ENCODE data around the gene CACNA1D. TPM values are rescaled to one million over a fixed set of nuclear protein-coding genes. Genes with fewer than 3 reads are reported as not detected.
"Not testable (repeated sequence)": the region's sequence is repeated elsewhere in the genome, so short reads cannot be mapped to it uniquely, and the experiment has no call there.

The CACNA1D gene
- total RNA-seq, 1 donor from 2014 or later: 11.6 TPM

GRCh38 chr3:53571264-53571663 is 76.9 kb downstream of the CACNA1D start:
- no peak for DNase-seq (ENCODE audit: low spot score)

DNA sequence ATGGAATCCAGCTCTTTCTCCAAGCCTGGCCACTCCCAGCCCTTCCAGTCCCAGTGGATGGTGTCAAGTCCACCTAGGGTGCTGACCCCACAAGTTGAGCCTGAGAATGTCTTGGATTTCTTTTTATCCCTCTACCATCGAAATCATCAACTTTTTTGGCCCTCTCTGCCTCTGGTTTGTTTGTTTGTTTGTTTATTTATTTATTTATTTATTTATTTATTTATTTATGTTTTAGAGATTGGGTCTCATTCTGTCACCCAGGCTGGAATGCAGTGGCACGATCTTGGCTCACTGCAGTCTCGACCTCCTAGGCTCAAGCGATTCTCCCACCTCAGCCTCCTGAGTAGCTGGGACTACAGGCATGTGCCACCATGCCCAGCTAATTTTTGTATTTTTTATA is 77.8 kb downstream of the CACNA1D start:
- not testable (repeated sequence) for DNase-seq (ENCODE audit: low spot score)

GRCh38 chr3:53577506-53577905 is 83.1 kb downstream of the CACNA1D start:
- DNase-seq (ENCODE audit: low spot score): peak; percentile 84

DNA sequence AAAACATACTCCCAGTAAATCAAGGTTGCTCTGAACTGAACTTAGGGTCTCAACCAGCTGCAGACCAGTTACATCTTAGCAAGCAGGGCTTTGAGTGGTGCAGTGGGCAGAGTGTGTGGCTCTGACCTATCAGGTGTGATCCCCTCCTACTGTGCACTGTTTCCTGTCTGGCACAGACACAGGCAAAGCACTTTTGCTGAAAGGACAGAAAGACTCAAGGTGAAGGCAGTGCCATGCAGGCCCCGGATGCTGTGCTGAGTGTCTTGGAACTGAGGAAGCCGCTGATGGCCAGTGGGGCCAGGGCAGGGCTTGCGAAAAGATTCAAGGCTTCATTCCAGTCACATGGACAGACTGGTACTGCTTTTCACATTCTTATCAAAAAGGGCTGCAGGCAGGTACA is 85.2 kb downstream of the CACNA1D start:
- no peak for DNase-seq (ENCODE audit: low spot score)

DNA sequence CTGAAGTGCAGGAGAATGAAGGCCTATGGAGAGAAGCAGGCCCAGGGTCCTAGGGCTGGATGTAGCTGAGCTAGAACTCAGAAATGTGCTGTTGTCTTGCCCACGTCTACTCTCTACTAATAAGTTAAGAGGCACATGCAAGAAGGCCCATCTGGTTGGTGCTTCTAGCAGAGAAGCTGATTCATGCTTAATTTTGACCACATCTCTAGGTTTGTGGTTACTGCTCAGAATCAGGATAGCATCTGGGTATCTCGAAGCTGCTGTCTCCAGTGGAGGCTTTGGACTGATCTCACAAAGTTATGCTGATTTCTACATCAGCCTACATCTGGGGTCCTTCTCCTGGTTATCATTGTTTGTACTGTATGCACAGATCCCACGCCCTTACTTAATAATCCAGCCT is 87.3 kb downstream of the CACNA1D start:
- no peak for DNase-seq (ENCODE audit: low spot score)

DNA sequence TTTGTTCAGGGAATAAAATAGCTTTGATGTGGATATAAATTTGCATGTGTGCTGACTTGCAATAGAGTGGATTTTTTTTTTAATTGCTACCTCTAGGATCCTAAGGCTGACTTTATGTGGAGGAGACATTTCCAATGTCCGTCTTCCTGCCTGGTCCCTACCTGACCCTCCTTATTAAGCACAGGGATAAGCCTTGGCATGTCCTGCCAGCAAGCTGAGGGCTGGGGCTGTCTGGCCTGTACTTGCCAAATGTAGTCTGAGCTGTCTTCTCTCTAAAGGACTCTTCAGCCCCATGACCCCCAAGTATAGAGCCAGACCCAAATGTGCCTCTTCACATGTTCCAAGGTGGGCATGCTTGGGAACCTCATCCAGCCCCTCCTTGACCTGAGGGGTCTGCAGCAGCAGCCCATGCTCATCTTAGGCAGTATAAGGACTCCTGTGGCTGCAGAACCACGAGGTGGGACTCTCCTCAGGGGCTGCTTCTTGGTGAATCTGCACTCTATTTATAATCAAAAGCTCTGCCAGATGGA is 88.8 kb downstream of the CACNA1D start:
- no peak for DNase-seq (ENCODE audit: low spot score)

- no peak for DNase-seq (ENCODE audit: low spot score)
Measured at GRCh38 chr3:53585049-53585448, 90.6 kb downstream of the CACNA1D start.

GRCh38 chr3:53585627-53586026 is 91.2 kb downstream of the CACNA1D start:
- no peak for DNase-seq (ENCODE audit: low spot score)

- no peak for DNase-seq (ENCODE audit: low spot score)
Measured at GRCh38 chr3:53588122-53588521, 93.7 kb downstream of the CACNA1D start.

- no peak for DNase-seq (ENCODE audit: low spot score)
Measured at GRCh38 chr3:53589201-53589600, 94.8 kb downstream of the CACNA1D start.

DNA sequence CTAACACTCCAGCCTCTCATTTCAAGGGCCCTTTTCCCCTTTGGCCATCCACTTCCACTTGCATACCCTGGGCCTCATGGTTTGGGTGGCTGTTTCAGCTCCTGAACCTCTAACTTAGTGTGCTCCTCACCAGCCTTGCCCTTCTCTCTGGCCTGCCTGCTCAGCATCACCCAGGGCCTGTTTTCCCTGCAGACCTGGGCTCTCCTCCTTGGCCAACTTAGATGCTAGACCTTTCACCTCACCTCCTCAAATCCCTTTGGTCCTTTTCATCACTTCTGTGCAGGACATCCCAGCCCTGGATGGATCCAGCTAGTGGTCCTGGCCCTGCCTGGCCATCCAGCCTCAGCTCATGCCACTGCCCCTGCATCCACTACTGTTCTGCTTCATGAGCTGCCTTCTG is 95.4 kb downstream of the CACNA1D start:
- no peak for DNase-seq (ENCODE audit: low spot score)

DNA sequence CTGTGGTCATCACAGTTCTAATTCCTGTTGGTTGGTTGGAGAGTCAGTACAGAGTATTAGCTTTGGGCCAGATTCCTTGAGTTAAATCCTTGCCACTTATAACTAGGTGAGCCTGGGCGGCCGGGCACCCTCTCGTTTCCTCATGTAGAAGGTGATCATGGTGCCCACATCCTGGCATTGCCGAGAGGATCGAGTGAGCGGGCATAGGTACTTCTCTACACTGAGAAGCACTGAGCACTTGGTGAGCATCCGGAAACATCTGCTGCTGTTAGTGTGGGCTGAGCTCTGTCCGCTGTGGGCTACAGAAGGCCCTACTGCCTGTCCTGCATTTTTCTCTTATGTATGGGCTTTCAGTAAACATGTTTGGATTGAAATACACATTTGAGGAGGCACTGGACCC is 96.2 kb downstream of the CACNA1D start:
- no peak for DNase-seq (ENCODE audit: low spot score)

- DNase-seq (ENCODE audit: low spot score): no peak
Measured at GRCh38 chr3:53591646-53592045, 97.2 kb downstream of the CACNA1D start.

DNA sequence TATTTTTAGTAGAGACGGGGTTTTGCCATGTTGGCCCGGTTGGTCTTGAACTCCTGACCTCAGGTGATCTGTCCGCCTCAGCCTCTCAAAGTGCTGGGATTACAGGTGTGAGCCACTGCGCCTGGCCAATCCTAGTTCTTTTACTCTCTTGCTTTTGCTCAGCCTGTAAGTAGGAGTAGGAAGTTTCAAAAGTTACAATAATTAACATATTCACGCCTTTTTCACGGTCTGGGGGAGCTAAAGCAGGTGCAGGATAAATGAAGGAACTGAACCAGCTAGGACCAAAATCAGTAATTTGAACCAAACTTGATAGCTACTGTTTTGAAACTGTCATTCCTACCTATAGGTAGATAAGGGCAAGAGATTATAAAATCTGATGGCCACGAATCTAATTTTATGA is 98.5 kb downstream of the CACNA1D start:
- DNase-seq (ENCODE audit: low spot score): no peak

- no peak for DNase-seq (ENCODE audit: low spot score)
Measured at GRCh38 chr3:53593611-53594010, 99.2 kb downstream of the CACNA1D start.

GRCh38 chr3:53594276-53594675 is 99.9 kb downstream of the CACNA1D start:
- no peak for DNase-seq (ENCODE audit: low spot score)

- no peak for DNase-seq (ENCODE audit: low spot score)
Measured at GRCh38 chr3:53595660-53596059, 101.2 kb downstream of the CACNA1D start.

DNA sequence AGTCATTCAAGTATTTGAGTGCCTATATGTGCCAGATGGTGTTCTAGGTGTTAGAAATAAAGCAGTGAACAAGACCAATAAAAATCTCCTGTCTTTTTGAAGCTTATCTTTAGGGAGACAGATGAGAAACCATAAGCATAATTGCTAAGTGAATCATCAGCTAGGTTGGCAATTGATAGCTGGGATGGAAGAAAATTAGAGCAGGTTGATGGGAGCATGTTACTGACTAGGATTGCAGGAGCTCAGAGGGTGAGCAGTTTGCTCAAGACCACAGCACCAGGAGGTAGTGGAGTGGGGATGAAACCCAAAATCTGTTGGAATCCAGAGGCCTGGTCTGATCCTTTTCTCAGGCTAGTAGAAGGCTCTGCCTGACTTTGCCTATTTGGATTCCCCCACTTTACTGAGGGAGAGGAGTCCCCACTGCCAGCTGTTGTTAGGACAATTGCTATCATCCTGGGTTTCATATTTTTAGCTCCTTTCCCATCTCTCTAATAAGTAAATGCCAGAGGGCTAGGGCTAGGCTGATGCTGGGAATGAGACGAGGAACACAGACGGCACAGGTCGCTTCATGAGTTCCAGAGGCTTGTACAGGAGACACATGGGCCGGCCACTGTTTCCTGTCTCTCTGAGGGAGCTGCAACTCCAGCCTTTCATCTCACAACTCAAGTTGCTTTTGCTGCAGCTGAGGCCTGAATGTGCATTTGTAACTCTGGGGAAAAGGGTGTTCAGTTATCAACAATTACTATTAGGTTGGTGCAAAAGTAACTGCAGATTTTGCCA is 102.9 kb downstream of the CACNA1D start:
- no peak for DNase-seq (ENCODE audit: low spot score)

DNA sequence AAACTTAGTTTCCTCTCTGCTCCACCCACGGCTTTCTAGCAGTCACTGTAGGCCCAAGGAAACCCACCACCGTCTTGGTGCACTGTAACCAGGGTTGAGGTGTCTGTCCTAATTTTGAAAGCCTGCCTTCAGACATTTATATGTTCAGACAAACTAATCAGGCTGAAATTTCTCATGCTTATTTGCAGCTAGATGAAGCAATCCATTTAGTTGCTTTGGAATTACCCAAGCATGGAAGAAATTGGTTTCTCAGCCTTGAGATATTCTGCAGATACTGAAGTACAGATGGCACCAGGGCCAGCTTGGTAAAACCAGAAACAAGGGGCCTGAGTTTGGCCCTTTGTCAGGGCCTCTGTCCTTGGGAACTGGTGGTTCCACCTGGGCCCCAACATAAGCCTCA is 105.4 kb downstream of the CACNA1D start:
- DNase-seq (ENCODE audit: low spot score): no peak

GRCh38 chr3:53602866-53603265 is 108.5 kb downstream of the CACNA1D start:
- no peak for DNase-seq (ENCODE audit: low spot score)

DNA sequence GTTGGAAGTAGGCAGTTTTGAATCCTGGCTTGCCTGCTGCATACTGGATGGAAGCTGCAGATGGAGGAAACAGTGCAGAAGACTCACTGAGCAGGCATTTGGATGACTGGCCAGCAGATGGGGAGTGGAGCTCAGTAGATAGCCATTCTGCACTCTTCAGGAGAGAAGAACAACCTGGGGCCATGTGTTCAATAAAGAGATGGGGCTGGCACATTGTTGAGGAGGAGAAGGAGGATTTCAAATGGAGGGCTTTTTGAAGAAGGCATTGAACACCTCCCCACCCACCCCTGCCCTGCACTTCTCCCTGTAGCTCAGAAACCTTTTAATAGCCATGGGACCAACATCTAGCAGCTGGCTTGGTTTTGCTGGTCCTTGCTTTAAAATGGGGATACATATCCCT is 109.8 kb downstream of the CACNA1D start:
- DNase-seq (ENCODE audit: low spot score): no peak

DNA sequence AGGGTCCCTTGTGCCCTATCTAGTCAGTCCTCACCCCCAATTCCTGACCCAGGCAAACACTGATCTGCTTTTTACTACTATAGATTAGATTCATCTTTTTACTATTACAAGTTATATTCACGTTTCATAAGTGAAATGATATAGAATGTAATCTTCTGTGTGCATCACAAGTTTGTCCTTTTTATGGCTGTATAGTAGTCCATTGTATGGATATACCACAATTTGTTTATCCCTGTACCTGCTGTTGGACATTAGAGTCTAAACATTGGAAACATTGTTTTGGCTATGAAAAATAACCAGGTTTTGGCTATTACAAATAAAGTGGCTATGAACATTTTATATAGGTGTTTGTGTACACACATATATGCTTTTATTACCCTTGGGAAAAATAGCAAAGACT is 112.4 kb downstream of the CACNA1D start:
- DNase-seq (ENCODE audit: low spot score): no peak

DNA sequence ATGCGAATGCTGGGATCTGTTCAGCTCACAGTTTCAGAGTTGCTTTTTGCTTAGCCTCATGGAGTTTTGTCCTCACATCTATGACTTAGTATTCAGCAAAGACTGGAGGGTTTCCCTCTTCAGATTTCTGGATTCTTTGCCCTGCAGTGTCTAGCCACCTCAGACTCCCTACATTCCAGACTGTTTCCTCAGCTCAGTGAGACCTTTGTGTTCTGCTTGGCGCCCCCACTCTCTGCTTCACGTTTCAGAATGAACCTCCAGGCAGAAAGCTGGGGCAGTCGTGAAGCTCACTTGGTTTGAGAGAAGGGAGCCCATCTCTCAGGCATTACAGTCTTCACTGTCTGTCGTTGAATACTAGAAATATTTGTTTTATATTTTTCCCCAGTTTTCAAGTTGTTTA is 118.1 kb downstream of the CACNA1D start:
- DNase-seq (ENCODE audit: low spot score): no peak

GRCh38 chr3:53613125-53613524 is 118.7 kb downstream of the CACNA1D start:
- DNase-seq (ENCODE audit: low spot score): peak; percentile 32

Data from umbilical cord (tissue), 2 donors.